ENCODE measurements around the gene RSPO3.
"Not testable (repeated sequence)": the region's sequence is repeated elsewhere in the genome, so short reads cannot be mapped to it uniquely, and the experiment has no call there.

GRCh38 chr6:127097442-127097841 lies 21.0 kb upstream of the RSPO3 start:
- TF ChIP-seq, protein P1, sequence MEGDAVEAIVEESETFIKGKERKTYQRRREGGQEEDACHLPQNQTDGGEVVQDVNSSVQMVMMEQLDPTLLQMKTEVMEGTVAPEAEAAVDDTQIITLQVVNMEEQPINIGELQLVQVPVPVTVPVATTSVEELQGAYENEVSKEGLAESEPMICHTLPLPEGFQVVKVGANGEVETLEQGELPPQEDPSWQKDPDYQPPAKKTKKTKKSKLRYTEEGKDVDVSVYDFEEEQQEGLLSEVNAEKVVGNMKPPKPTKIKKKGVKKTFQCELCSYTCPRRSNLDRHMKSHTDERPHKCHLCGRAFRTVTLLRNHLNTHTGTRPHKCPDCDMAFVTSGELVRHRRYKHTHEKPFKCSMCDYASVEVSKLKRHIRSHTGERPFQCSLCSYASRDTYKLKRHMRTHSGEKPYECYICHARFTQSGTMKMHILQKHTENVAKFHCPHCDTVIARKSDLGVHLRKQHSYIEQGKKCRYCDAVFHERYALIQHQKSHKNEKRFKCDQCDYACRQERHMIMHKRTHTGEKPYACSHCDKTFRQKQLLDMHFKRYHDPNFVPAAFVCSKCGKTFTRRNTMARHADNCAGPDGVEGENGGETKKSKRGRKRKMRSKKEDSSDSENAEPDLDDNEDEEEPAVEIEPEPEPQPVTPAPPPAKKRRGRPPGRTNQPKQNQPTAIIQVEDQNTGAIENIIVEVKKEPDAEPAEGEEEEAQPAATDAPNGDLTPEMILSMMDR (IDR thresholded peaks at IDR 0.05): not testable (repeated sequence)
- not testable (repeated sequence) for TF ChIP-seq POLR2A (IDR thresholded peaks at IDR 0.05)
